ENCODE results near the gene GPR183.

The GPR183 gene

GRCh38 chr13:99305566-99305965 lies 1.6 kb downstream of the GPR183 start:
- TF ChIP-seq RAD21 (IDR thresholded peaks at IDR 0.05; ENCODE audit: low read depth), result no peak
- no peak for TF ChIP-seq TAF1 (IDR thresholded peaks at IDR 0.05; ENCODE audit: low read depth)

DNA sequence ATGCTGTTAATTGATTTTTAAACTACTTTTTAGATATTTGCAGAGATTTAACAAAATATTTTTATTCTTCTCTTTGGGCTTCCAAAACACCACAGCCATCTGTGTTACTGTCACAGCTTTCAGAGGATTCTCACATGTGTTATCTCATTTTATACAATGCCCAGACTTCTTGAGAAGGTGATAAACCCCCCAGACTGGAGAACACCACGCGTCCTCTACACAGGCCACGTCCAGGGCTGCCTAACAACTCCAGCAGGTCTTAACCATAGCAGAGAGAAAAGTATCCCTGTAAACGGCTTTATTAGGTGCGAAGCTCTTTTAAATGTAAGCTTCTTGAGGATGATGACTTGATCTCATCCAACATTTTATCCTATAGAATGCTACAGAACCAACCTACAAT lies 2.0 kb downstream of the GPR183 start:
- no peak for TF ChIP-seq MAX (IDR thresholded peaks at IDR 0.05)
- TF ChIP-seq EGR1 (IDR thresholded peaks at IDR 0.05), result no peak
- TF ChIP-seq RAD21 (IDR thresholded peaks at IDR 0.05; ENCODE audit: low read depth), result no peak

DNA sequence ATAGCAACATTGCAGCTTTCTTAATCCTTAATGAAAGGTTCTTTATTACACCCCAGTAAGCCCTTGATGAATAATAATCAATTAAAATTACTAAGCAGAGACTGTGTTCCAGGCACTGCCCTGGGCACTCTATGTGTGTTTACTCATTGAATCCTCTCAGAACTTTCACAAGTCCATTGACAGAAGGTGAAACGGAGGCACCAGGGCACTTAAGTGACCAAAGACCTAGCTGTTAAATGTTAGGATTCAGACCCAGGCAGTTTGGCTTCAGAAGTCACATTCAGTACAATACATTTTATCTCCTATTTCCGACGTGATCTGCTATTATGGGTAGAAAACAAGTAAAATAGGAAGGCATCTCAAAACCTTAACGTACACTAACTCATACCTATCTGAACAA lies 2.7 kb downstream of the GPR183 start:
- TF ChIP-seq RAD21 (IDR thresholded peaks at IDR 0.05; ENCODE audit: low read depth), result no peak
- no peak for TF ChIP-seq CREB1 (IDR thresholded peaks at IDR 0.05; ENCODE audit: low read depth)
- TF ChIP-seq REST (IDR thresholded peaks at IDR 0.05; ENCODE audit: low read depth), result no peak
- no peak for TF ChIP-seq TEAD4 (IDR thresholded peaks at IDR 0.05)
- TF ChIP-seq ZBTB7A (IDR thresholded peaks at IDR 0.05; ENCODE audit: low read depth), result no peak
- TF ChIP-seq MAX (IDR thresholded peaks at IDR 0.05), result no peak
- TF ChIP-seq EP300 (IDR thresholded peaks at IDR 0.05; ENCODE audit: borderline replicate concordance), result no peak
- no peak for TF ChIP-seq FOXM1 (IDR thresholded peaks at IDR 0.05; ENCODE audit: borderline replicate concordance, low read depth)
- TF ChIP-seq USF1 (IDR thresholded peaks at IDR 0.05), result no peak

DNA sequence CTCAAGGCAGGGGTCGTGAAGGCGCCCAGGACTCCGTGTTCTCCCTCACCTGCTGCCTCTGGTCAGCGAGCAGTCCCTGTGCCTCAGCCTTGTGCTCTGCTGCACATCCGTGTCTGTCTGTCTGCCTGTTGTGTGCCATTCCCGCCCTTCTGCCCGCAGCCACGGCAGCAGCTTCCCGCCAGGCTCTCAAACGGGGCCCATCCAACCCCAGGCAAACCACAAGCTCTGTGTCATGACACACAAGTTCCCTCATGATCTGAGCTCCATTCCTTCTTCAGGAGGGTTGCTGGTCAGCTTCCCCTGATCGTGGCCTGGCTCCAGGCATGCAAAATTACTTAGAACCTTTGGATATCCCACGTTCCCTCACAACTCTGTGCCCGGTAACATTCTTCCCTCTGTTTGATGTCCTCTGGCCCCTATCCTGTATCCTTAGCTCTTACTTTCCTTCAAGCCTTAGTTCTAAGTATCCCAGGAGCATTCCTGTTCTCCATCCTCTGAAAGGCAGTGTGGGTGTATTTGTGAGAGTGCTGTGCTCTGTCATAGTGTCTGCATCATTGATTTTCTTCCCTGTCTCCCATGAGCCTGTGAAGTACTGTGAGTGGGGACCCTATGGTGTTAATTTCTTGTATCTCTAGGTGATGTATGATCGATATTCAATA lies 3.2 kb downstream of the GPR183 start:
- TF ChIP-seq TCF12 (IDR thresholded peaks at IDR 0.05; ENCODE audit: low read depth), result no peak
- no peak for TF ChIP-seq NFIC (IDR thresholded peaks at IDR 0.05)
- no peak for TF ChIP-seq TAF1 (IDR thresholded peaks at IDR 0.05; ENCODE audit: low read depth)
- TF ChIP-seq TEAD4 (IDR thresholded peaks at IDR 0.05), result no peak
- no peak for TF ChIP-seq CREB1 (IDR thresholded peaks at IDR 0.05; ENCODE audit: low read depth)
- TF ChIP-seq EP300 (IDR thresholded peaks at IDR 0.05; ENCODE audit: borderline replicate concordance), result no peak
- no peak for TF ChIP-seq ZBTB7A (IDR thresholded peaks at IDR 0.05; ENCODE audit: low read depth)
- TF ChIP-seq CEBPB (IDR thresholded peaks at IDR 0.05), result no peak
- TF ChIP-seq YY1 (IDR thresholded peaks at IDR 0.05; ENCODE audit: low read depth), result no peak
- TF ChIP-seq FOXM1 (IDR thresholded peaks at IDR 0.05; ENCODE audit: borderline replicate concordance, low read depth), result no peak
- no peak for TF ChIP-seq REST (IDR thresholded peaks at IDR 0.05; ENCODE audit: low read depth)
- TF ChIP-seq USF1 (IDR thresholded peaks at IDR 0.05), result no peak

GRCh38 chr13:99302637-99303505 lies 4.3 kb downstream of the GPR183 start:
- TF ChIP-seq ZBTB7A (IDR thresholded peaks at IDR 0.05; ENCODE audit: low read depth), result no peak

- TF ChIP-seq REST (IDR thresholded peaks at IDR 0.05; ENCODE audit: low read depth) (no peak), CEBPB (IDR thresholded peaks at IDR 0.05) (no peak), TAF1 (IDR thresholded peaks at IDR 0.05; ENCODE audit: low read depth) (no peak), ZBTB7A (IDR thresholded peaks at IDR 0.05; ENCODE audit: low read depth) (no peak), EP300 (IDR thresholded peaks at IDR 0.05; ENCODE audit: borderline replicate concordance) (no peak), TEAD4 (IDR thresholded peaks at IDR 0.05) (no peak), NFIC (IDR thresholded peaks at IDR 0.05) (no peak), TCF12 (IDR thresholded peaks at IDR 0.05; ENCODE audit: low read depth) (no peak), FOXM1 (IDR thresholded peaks at IDR 0.05; ENCODE audit: borderline replicate concordance, low read depth) (no peak), MAX (IDR thresholded peaks at IDR 0.05) (no peak), YY1 (IDR thresholded peaks at IDR 0.05; ENCODE audit: low read depth) (no peak), CREB1 (IDR thresholded peaks at IDR 0.05; ENCODE audit: low read depth) (no peak), USF1 (IDR thresholded peaks at IDR 0.05) (no peak)
These were observed 5.1 kb downstream of the GPR183 start for GRCh38 chr13:99301913-99302636.

Data from Ishikawa (cell line).